GM12878 (cell line): ENCODE data around the gene CHCHD3. TPM values are rescaled to one million over a fixed set of nuclear protein-coding genes. Genes with fewer than 3 reads are reported as not detected.
A peak's percentile ranks its signal among the peaks of the same experiment; 100 is the strongest.

ENCODE experiments used
- ATAC-seq: fragments of 200-7000 bp; cut with Tn5 transposase; 3 replicates; pipeline ENCODE4 v1.9.1; 2020; ENCODE audit warnings: mild to moderate bottlenecking, moderate library complexity
- BruUV-seq: library from RNA; stranded (reverse); fragments of 400-500 nt; replicated peaks from 2 replicates; lab custom pipeline; 2021; lab: Mats Ljungman, UMichigan
- CTCF ChIA-PET: fragments of 300-600 bp; sonication (Branson Sonifier 250); formaldehyde crosslinking; extraction: SDS; loops from one replicate; lab custom pipeline; 2021; ENCODE audit warnings: inconsistent platforms; lab: Yijun Ruan, JAX
- POLR2A ChIA-PET: fragments of 350-600 bp; formaldehyde crosslinking; extraction: SDS; loops from one replicate; lab custom pipeline; 2021; ENCODE audit warnings: inconsistent platforms; lab: Charles Lee
- RAD21 ChIA-PET: fragments of 300-600 bp; sonication (Branson Sonifier 250); formaldehyde crosslinking; loops from one replicate; lab custom pipeline; 2023; ENCODE audit warnings: antibody characterized with exemption; ENCODE audit not compliant: unreplicated experiment; lab: Charles Lee
- SMC1A ChIA-PET: fragments of 300-600 bp; sonication (Branson Sonifier 250); formaldehyde crosslinking; loops from one replicate; lab custom pipeline; 2023; ENCODE audit not compliant: unreplicated experiment, uncharacterized antibody; lab: Charles Lee
- DNase-seq: peaks from one replicate; pipeline ENCODE4 v3.0.0-alpha.2; 2011; ENCODE audit warnings: low read depth, low spot score
- FAIRE-seq: peaks from 3 replicates; lab custom pipeline; 2011; peaks lifted over from hg19 to GRCh38; lab: Jason Lieb, UNC
- H2AFZ ChIP-seq: 2 replicates; pipeline ENCODE4 v1.6.0; 2011; ENCODE audit warnings: low read depth, low read length, control low read depth; ENCODE audit not compliant: control insufficient read depth
- H3K27ac ChIP-seq: 2 replicates; pipeline ENCODE4 v1.5.1; 2011; ENCODE audit warnings: control low read depth; ENCODE audit not compliant: control insufficient read depth, insufficient read depth
- H3K27me3 ChIP-seq, 2 experiments: replicated peaks in 1 of 2; 2 replicates each; pipeline versions ENCODE4 v1.6.0 to v1.6.1; 2011; ENCODE audit warnings: low read length in 1 of 2; ENCODE audit not compliant: control insufficient read depth in 2 of 2, insufficient read depth in 2 of 2
- H3K36me3 ChIP-seq, 2 experiments: 2 replicates each; pipeline ENCODE4 v1.5.1; 2011; ENCODE audit warnings: low read length in 1 of 2; ENCODE audit not compliant: control insufficient read depth in 2 of 2, insufficient read depth in 2 of 2
- H3K4me1 ChIP-seq: 2 replicates; pipeline ENCODE4 v1.6.1; 2011; ENCODE audit warnings: mild to moderate bottlenecking, low read length, moderate library complexity, mixed read lengths; ENCODE audit not compliant: control insufficient read depth, insufficient read depth
- H3K4me2 ChIP-seq: 2 replicates; pipeline ENCODE4 v1.6.0; 2011; ENCODE audit warnings: control low read depth; ENCODE audit not compliant: control insufficient read depth, insufficient read depth
- H3K4me3 ChIP-seq: fragments of 200-600 bp; sonication (generic); 2 replicates; pipeline ENCODE4 v1.5.1; 2016
- H3K79me2 ChIP-seq: 2 replicates; pipeline ENCODE4 v1.6.0; 2011; ENCODE audit warnings: low read length; ENCODE audit not compliant: control insufficient read depth, insufficient read depth
- H3K9ac ChIP-seq: 2 replicates; pipeline ENCODE4 v1.8.0; 2011; ENCODE audit warnings: low read length, control low read depth, mixed read lengths; ENCODE audit not compliant: control insufficient read depth, insufficient read depth
- H3K9me3 ChIP-seq: replicated peaks from 3 replicates; pipeline ENCODE4 v1.5.1; 2011; ENCODE audit warnings: mild to moderate bottlenecking, low read length; ENCODE audit not compliant: control insufficient read depth, insufficient read depth
- H4K20me1 ChIP-seq: 2 replicates; pipeline ENCODE4 v1.6.0; 2011; ENCODE audit not compliant: control insufficient read depth, insufficient read depth
- ATF7 ChIP-seq: fragments of 450-650 bp; IDR thresholded peaks from 2 replicates; pipeline ENCODE4 v1.6.1; 2016; ENCODE audit warnings: low read depth, mild to moderate bottlenecking
- BMI1 ChIP-seq: fragments of 450-650 bp; IDR thresholded peaks from 2 replicates; pipeline ENCODE4 v1.6.1; 2016; ENCODE audit warnings: mild to moderate bottlenecking, moderate library complexity, borderline replicate concordance
- EP300 ChIP-seq, 2 experiments: fragments of 150-350 bp in 1 of 2; IDR thresholded peaks; 2 replicates each; pipeline ENCODE4 v1.6.1; 2011 to 2012; ENCODE audit warnings: low read depth in 2 of 2, low read length in 2 of 2, borderline replicate concordance in 1 of 2, improper control_type of control experiment in 1 of 2, inconsistent platforms in 1 of 2; ENCODE audit not compliant: control insufficient read depth in 1 of 2
- ETV6 ChIP-seq, 2 experiments: fragments of 450-650 bp in 1 of 2; IDR thresholded peaks in 1 of 2; conservative IDR thresholded peaks in 1 of 2; 2 replicates each; pipeline ENCODE4 v1.6.1; 2014; ENCODE audit warnings: antibody characterized with exemption in 1 of 2, borderline replicate concordance in 1 of 2, low read depth in 1 of 2, mild to moderate bottlenecking in 1 of 2, moderate library complexity in 1 of 2
- HDGF ChIP-seq: fragments of 450-650 bp; IDR thresholded peaks from 2 replicates; pipeline ENCODE4 v1.6.1; 2016; ENCODE audit warnings: antibody characterized with exemption
- MTA2 ChIP-seq: fragments of 450-650 bp; IDR thresholded peaks from 2 replicates; pipeline ENCODE4 v1.6.1; 2016; ENCODE audit warnings: low read depth, mild to moderate bottlenecking, moderate library complexity
- NBN ChIP-seq: fragments of 450-650 bp; IDR thresholded peaks from 2 replicates; pipeline ENCODE4 v1.6.1; 2016
- NR2C1 ChIP-seq: fragments of 450-650 bp; IDR thresholded peaks from 2 replicates; pipeline ENCODE4 v1.6.1; 2017; ENCODE audit warnings: antibody characterized with exemption, mild to moderate bottlenecking, moderate library complexity
- POLR2A ChIP-seq: IDR thresholded peaks from 2 replicates; pipeline ENCODE4 v1.6.1; 2011; ENCODE audit warnings: low read depth, mild to moderate bottlenecking, low read length
- POLR2AphosphoS2 ChIP-seq: IDR thresholded peaks from 2 replicates; pipeline ENCODE4 v1.6.1; 2011; ENCODE audit warnings: low read depth, mild to moderate bottlenecking, low read length, improper control_type of control experiment, moderate library complexity
- RCOR1 ChIP-seq: conservative IDR thresholded peaks from 2 replicates; pipeline ENCODE4 v1.6.1; 2012; ENCODE audit warnings: low read depth, low read length, improper control_type of control experiment
- RUNX3 ChIP-seq: IDR thresholded peaks from 2 replicates; pipeline ENCODE4 v1.6.1; 2012; ENCODE audit warnings: low read length, inconsistent platforms
- SP1 ChIP-seq: IDR thresholded peaks from one replicate; pipeline ENCODE4 v1.6.1; 2011; ENCODE audit warnings: low read depth, low read length
- SRF ChIP-seq, 2 experiments: IDR thresholded peaks; 2 replicates each; pipeline ENCODE4 v1.6.1; 2011; ENCODE audit warnings: low read depth in 2 of 2, low read length in 2 of 2, mild to moderate bottlenecking in 1 of 2, moderate library complexity in 1 of 2
- TCF3 ChIP-seq: IDR thresholded peaks from 2 replicates; pipeline ENCODE4 v1.6.1; 2012; ENCODE audit warnings: low read depth, mild to moderate bottlenecking, low read length, borderline replicate concordance; ENCODE audit not compliant: insufficient read depth
- WRNIP1 ChIP-seq: IDR thresholded peaks from 2 replicates; pipeline ENCODE4 v1.6.1; 2011; ENCODE audit warnings: low read depth, low read length, improper control_type of control experiment, borderline replicate concordance
- ZNF217 ChIP-seq: fragments of 450-650 bp; IDR thresholded peaks from 2 replicates; pipeline ENCODE4 v1.6.1; 2017; ENCODE audit warnings: antibody characterized with exemption, mild to moderate bottlenecking
- ZNF622 ChIP-seq: fragments of 450-650 bp; IDR thresholded peaks from 2 replicates; pipeline ENCODE4 v1.6.1; 2017; ENCODE audit warnings: mild to moderate bottlenecking, inconsistent platforms
- WGBS: methylation state at CpG from one replicate; pipeline ENCODE4 v1.1.6; 2016; ENCODE audit warnings: low lambda C conversion rate; ENCODE audit not compliant: insufficient replicate concordance, insufficient coverage; ENCODE audit errors: missing lambda C conversion rate; 5-methylcytosine and 5-hydroxymethylcytosine counted together
- in situ Hi-C: fragments of 300-500 bp; cut with MboI; formaldehyde crosslinking; loops from 9 replicates; pipeline ENCODE4 v1.14.3; 2018; ENCODE audit warnings: mixed read lengths
- intact Hi-C: fragments of 100-400 bp; cut with micrococcal nuclease; formaldehyde crosslinking; loops from one replicate; pipeline ENCODE4 v1.14.2; 2022; ENCODE audit not compliant: unreplicated experiment
- polyA plus RNA-seq, 11 experiments: library from polyadenylated mRNA; depleted of rRNA in 4 of 11; unstranded in 6 of 11; stranded (reverse) in 5 of 11; fragments of >200 nt; fragmentation: Nextera tagmentation in 4 of 11; fragmentation: Illumina TruSeq in 1 of 11; extraction: Ambion mirVana in 4 of 11; extraction: Trizol in 1 of 11; gene quantifications; 1 replicate in 1 of 11; 2 replicates in 10 of 11; pipeline versions ENCODE4 v1.2.1 to v1.2.3, GENCODE V29; 2011 to 2016; ENCODE audit warnings: inconsistent platforms in 2 of 11, missing spikeins in 2 of 11, low read depth in 1 of 11
- total RNA-seq, 4 experiments: library from RNA; depleted of rRNA in 3 of 4; stranded (reverse); fragments of >200 nt in 3 of 4; fragmentation: Illumina TruSeq in 1 of 4; extraction: Trizol in 1 of 4; gene quantifications; 2 replicates each; pipeline versions ENCODE4 v1.2.1 to v1.2.3, GENCODE V29; 2013 to 2021
- TF ChIP-seq, protein P1 (sequence below): fragments of 450-650 bp; IDR thresholded peaks from 2 replicates; pipeline ENCODE4 v1.6.1; 2018; ENCODE audit warnings: borderline replicate concordance, mild to moderate bottlenecking; ENCODE audit not compliant: partially characterized antibody

CHCHD3 gene
- total and polyA plus RNA-seq, 10 of the 15 experiments (the other 5 are each of a cell fraction or from before 2014, with no cell fraction given), result 38.3 to 178 (median 96.2) TPM

DNA sequence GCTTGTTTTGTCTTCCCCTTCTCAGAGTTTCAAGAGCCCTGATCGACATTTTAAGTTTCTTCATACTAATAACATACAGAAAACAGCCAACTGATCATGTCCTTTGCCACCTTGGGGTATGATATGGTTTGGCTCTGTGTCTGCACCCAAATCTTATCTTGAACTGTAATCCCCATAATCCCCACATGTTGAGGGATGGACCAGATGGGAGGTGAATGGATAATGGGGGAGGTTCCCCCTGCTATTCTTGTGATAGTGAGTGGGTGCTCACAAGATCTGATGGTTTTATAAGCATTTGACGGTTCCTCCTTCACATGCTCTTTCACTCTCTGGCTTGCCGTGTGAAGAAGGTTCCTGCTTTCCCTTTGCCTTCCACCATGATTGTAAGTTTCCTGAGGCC, 190.3 kb downstream of the CHCHD3 start (continued):
- TF ChIP-seq SRF (IDR thresholded peaks at IDR 0.05; ENCODE audit: low read depth in 2 of 2, low read length in 2 of 2) (no peak), RUNX3 (no peak), RCOR1 (no peak), POLR2A (no peak), NR2C1 (no peak), ATF7 (no peak)

DNA sequence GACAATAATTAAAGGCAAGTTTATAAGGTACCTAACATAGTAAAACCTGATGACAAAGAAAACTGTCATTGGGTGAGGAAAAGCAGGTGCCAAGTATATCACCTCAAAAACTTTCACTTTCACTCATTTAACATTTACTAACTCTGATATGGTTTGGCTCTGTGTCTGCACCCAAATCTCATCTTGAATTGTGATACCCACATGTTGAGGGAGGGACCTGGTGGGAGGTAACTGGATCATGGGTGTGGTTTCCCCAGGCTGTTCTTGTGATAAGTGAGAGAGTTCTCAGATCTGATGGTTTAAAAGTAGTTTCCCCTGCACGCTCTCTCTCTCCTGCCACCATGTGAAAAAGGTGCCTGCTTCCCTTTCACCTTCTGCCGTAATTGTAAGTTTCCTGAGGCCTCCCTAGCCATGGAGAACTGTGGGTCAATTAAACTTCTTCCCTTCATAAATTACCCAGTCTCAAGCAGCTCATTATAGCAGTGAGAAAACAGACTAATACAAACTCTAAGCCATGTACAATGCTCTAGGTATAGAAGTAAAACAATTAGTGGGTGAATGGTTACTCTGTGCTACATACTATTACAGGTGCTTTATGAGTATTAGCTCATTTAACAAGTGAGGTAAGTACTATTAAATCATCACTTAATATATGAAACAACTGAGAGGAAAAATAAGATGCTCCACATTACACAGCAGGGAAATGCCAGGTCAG, 199.0 kb downstream of the CHCHD3 start:
- no peaks in the 10 kb centered on the region for H3K27me3 ChIP-seq
- peaks cover 0 to 3% of the 10 kb centered on the region in 2 experiments; a peak in 1 of 4 replicates for H3K36me3 ChIP-seq
- DNase-seq (peak; percentile 47), ATAC-seq (peak; percentile 92), FAIRE-seq (peak; percentile 89)
- ChIA-PET RAD21 (interaction anchor here (1.2 to 3.4 kb wide), 3 partner anchors 12 to 23 kb away, joined by 3 to 14 read pairs (median 6); no protein-coding TSS in a partner anchor), POLR2A (interaction anchor here (0.8 to 2.5 kb wide), 4 partner anchors 11 to 46 kb away, joined by 3 to 12 read pairs (median 3); no protein-coding TSS in a partner anchor), SMC1A (interaction anchor here (0.5 to 7.4 kb wide), 8 partner anchors 12 to 1055 kb away, joined by 3 to 53 read pairs (median 4); no protein-coding TSS in a partner anchor), CTCF (interaction anchor here (0.8 to 1.3 kb wide), 3 partner anchors 11 to 19 kb away, joined by 3 to 8 read pairs (median 4); no protein-coding TSS in a partner anchor)
- H3K9me3 ChIP-seq, result no peaks in the 10 kb centered on the region
- in situ Hi-C loops (no loop called here), intact Hi-C loops (no loop called here)
- peak overlapping the region; percentile 35; the same call in 1 of the 2 replicates for H2AFZ ChIP-seq
- no peaks in the 10 kb centered on the region for H3K79me2 ChIP-seq
- no peak overlapping the region for H3K9ac ChIP-seq
- WGBS, result 19% methylated on average over 2 of the region's 2 CpGs
- peaks cover 14% of the 10 kb centered on the region for H3K4me1 ChIP-seq
- no peak overlapping the region for H3K4me3 ChIP-seq
- H3K27ac ChIP-seq, result peak overlapping the region; percentile 57; the same call in 1 of the 2 replicates
- peak overlapping the region; percentile 75 for H3K4me2 ChIP-seq
- no peaks in the 10 kb centered on the region for H4K20me1 ChIP-seq
- BruUV-seq, result no TSS peak
- peak; percentile 36; the same call in 1 of the 2 replicates for TF ChIP-seq MTA2
- no peak; the same call in 1 of the 2 replicates for TF ChIP-seq ZNF217
- TF ChIP-seq HDGF, result no peak
- TF ChIP-seq ETV6 (conservative IDR thresholded peaks at IDR 0.05 in 1 of 2, IDR thresholded peaks at IDR 0.05 in 1 of 2; ENCODE audit: borderline replicate concordance in 1 of 2, low read depth in 1 of 2), result peak in 1 of 2 experiments; percentile 12; a peak in 1 of 4 replicates
- no peak for TF ChIP-seq WRNIP1
- no peak for TF ChIP-seq EP300 (IDR thresholded peaks at IDR 0.05; ENCODE audit: borderline replicate concordance in 1 of 2, control insufficient read depth in 1 of 2, low read depth in 2 of 2, low read length in 2 of 2)
- TF ChIP-seq ZNF622, result no peak
- TF ChIP-seq, protein P1, sequence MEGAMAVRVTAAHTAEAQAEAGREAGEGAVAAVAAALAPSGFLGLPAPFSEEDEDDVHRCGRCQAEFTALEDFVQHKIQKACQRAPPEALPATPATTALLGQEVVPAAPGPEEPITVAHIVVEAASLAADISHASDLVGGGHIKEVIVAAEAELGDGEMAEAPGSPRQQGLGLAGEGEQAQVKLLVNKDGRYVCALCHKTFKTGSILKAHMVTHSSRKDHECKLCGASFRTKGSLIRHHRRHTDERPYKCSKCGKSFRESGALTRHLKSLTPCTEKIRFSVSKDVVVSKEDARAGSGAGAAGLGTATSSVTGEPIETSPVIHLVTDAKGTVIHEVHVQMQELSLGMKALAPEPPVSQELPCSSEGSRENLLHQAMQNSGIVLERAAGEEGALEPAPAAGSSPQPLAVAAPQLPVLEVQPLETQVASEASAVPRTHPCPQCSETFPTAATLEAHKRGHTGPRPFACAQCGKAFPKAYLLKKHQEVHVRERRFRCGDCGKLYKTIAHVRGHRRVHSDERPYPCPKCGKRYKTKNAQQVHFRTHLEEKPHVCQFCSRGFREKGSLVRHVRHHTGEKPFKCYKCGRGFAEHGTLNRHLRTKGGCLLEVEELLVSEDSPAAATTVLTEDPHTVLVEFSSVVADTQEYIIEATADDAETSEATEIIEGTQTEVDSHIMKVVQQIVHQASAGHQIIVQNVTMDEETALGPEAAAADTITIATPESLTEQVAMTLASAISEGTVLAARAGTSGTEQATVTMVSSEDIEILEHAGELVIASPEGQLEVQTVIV, result no peak
- TF ChIP-seq NBN, result 0 out of 2 replicates have a peak, but pooled peaks have one; percentile 30
- TF ChIP-seq BMI1, result no peak
- peak; percentile 65 for TF ChIP-seq RUNX3
- TF ChIP-seq SP1, result no peak
- no peak for TF ChIP-seq POLR2AphosphoS2
- TF ChIP-seq TCF3, result 0 out of 2 replicates have a peak, but pooled peaks have one; percentile 39
